ENCODE data around the gene SYTL3. TPM values are rescaled to one million over a fixed set of nuclear protein-coding genes. Genes with fewer than 3 reads are reported as not detected.

The SYTL3 gene, protein sequence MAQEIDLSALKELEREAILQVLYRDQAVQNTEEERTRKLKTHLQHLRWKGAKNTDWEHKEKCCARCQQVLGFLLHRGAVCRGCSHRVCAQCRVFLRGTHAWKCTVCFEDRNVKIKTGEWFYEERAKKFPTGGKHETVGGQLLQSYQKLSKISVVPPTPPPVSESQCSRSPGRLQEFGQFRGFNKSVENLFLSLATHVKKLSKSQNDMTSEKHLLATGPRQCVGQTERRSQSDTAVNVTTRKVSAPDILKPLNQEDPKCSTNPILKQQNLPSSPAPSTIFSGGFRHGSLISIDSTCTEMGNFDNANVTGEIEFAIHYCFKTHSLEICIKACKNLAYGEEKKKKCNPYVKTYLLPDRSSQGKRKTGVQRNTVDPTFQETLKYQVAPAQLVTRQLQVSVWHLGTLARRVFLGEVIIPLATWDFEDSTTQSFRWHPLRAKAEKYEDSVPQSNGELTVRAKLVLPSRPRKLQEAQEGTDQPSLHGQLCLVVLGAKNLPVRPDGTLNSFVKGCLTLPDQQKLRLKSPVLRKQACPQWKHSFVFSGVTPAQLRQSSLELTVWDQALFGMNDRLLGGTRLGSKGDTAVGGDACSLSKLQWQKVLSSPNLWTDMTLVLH
- 1 to 10 TPM; 2.4 to 6.4 (median 2.9) TPM for total RNA-seq

GRCh38 chr6:158649289-158650143, at the start of gene SYTL3:
TSS of gene SYTL3 (plus strand) at chr6:158650054. CDS start at chr6:158663269, 13,215 bp downstream.
- intact Hi-C loops (cut with DNase I; ENCODE audit: low total_unique reads) (no loop called here), in situ Hi-C loops (cut with MboI; ENCODE audit: low pct_ligation_motif_present in 1 of 4, low pct_unique_long_range_greater_than_20kb in 1 of 4, low sequenced_read_pairs in 3 of 4) (no loop called here)

DNA sequence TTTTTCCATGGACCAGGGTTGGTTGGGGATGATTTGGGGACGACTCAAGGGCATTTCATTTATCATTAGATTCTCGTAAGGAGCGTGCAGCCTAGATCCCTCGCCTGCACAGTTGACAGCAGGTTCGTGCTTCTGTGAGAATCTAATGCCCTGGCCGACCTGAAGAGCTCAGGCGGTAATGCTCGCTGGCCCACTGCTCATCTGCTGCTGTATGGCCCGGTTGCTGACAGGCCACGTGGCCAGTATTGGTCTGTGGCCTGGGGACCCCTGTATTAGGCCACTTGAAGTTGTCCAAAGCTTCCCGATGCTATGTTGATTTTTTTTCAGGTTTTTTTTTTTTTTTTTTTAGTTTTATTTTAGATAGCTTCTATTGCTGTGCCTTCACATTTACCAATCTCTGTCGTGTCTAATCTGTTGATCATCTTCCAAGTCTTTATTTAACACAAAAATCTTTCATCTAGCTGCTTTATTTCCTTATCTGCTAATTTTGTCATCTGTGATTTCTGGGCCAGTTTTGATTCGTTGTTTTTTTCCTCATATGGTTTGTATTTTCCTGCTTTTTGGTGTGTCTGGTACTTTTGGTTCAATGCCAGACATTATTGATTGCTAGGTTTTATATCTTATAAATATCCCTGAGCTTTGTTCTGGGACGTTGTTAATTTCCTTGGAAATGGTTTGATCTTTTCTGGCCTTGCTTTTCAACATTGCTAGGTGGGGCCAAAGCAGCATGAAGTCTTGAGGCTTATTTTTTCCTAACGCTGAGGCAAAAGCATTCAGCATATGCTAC, 46.4 kb upstream of the SYTL3 start:
- Histone ChIP-seq H3K4me1 (no peaks in the 10 kb centered on the region), H3K36me3 (peaks cover 0 to 41% (median 9%) of the 10 kb centered on the region in 4 donors), H3K4me3 (no peak overlapping the region), H3K9me3 (no peaks in the 10 kb centered on the region), H3K27ac (no peak overlapping the region), H3K27me3 (no peaks in the 10 kb centered on the region)
- in situ Hi-C loops (cut with MboI; ENCODE audit: low pct_ligation_motif_present in 1 of 4, low pct_unique_long_range_greater_than_20kb in 1 of 4, low sequenced_read_pairs in 3 of 4) (loop anchor here (5.0 to 25.0 kb wide), 3 partner anchors 379 to 391 kb away; no protein-coding TSS in a partner anchor), intact Hi-C loops (cut with DNase I; ENCODE audit: low total_unique reads) (loop anchor here (10.0 kb wide), 1 partner anchor 379 kb away; no protein-coding TSS in a partner anchor)
- DNase-seq, result no peak
- WGBS, 2 donors (ENCODE audit: low coverage in 1 of 2), result 68 to 82% methylated on average over 4 to 15 of the region's 15 CpGs
- TF ChIP-seq POLR2AphosphoS5 (IDR thresholded peaks at IDR 0.05) (no peak), POLR2A (IDR thresholded peaks at IDR 0.05) (no peak), CTCF (IDR thresholded peaks at IDR 0.05) (no peak), EP300 (IDR thresholded peaks at IDR 0.05; ENCODE audit: low read depth) (no peak)

More at GRCh38 chr6:158649289-158650143, at the start of gene SYTL3:
- Histone ChIP-seq H3K36me3 (no peaks in the 10 kb centered on the region), H3K27me3 (no peaks in the 10 kb centered on the region), H3K4me3 (peak within 1 kb of the TSS in 1 of 4 donors; percentile 7), H3K9me3 (no peaks in the 10 kb centered on the region), H3K4me1 (peaks cover 0 to 13% (median 10%) of the 10 kb centered on the region in 4 donors), H3K27ac (peak within 1 kb of the TSS; percentile 49 to 60 (median 53))
- peak; percentile 76 for DNase-seq
- TF ChIP-seq EP300 (IDR thresholded peaks at IDR 0.05; ENCODE audit: low read depth) (no peak), POLR2AphosphoS5 (IDR thresholded peaks at IDR 0.05) (peak; percentile 41 to 88 (median 80)), POLR2A (IDR thresholded peaks at IDR 0.05) (peak; percentile 74), CTCF (IDR thresholded peaks at IDR 0.05) (no peak)
- 33 to 59% methylated on average over 4 to 15 of the region's 15 CpGs for WGBS, 2 donors (ENCODE audit: low coverage in 1 of 2)

- no peak for DNase-seq
- no peak overlapping the region for H3K4me3 ChIP-seq
- peaks cover 0 to 43% (median 10%) of the 10 kb centered on the region in 4 donors for H3K36me3 ChIP-seq
- intact Hi-C loops (cut with DNase I; ENCODE audit: low total_unique reads), result loop anchor here (10.0 kb wide), 1 partner anchor 379 kb away; no protein-coding TSS in a partner anchor
- H3K4me1 ChIP-seq, result no peaks in the 10 kb centered on the region
- no peak overlapping the region for H3K27ac ChIP-seq
- TF ChIP-seq CTCF (IDR thresholded peaks at IDR 0.05) (no peak), EP300 (IDR thresholded peaks at IDR 0.05; ENCODE audit: low read depth) (no peak), POLR2A (IDR thresholded peaks at IDR 0.05) (no peak), POLR2AphosphoS5 (IDR thresholded peaks at IDR 0.05) (no peak)
- WGBS, 2 donors (ENCODE audit: low coverage in 1 of 2), result 93% methylated on average over 6 of the region's 6 CpGs; no CpG with 5 or more reads in 1 of the 2 donors
- no peaks in the 10 kb centered on the region for H3K9me3 ChIP-seq
- in situ Hi-C loops (cut with MboI; ENCODE audit: low pct_ligation_motif_present in 1 of 4, low pct_unique_long_range_greater_than_20kb in 1 of 4, low sequenced_read_pairs in 3 of 4), result loop anchor here (5.0 to 25.0 kb wide), 3 partner anchors 379 to 392 kb away; no protein-coding TSS in a partner anchor
- H3K27me3 ChIP-seq, result no peaks in the 10 kb centered on the region
Observed at GRCh38 chr6:158604048-158604406, 45.8 kb upstream of the SYTL3 start.
